ENCODE data around the gene ZBTB40. TPM values are rescaled to one million over a fixed set of nuclear protein-coding genes. Genes with fewer than 3 reads are reported as not detected.

Gene ZBTB40
- total and polyA plus RNA-seq, 9 of the 15 experiments (the other 6 are each of a cell fraction or from before 2014, with no cell fraction given): 2.6 to 26.0 (median 18.8) TPM

GRCh38 chr1:22579541-22580155 lies 128.0 kb downstream of the ZBTB40 start:
- in situ Hi-C loops (cut with MboI): no loop called here
- intact Hi-C loops (cut with micrococcal nuclease): no loop called here
- Histone ChIP-seq H3K9me3 (replicated peaks; ENCODE audit: control insufficient read depth, insufficient read depth, low read depth, low read length) (peaks cover 18% of the 10 kb centered on the region), H3K9me1 (ENCODE audit: control insufficient read depth, insufficient read depth, low read length) (no peaks in the 10 kb centered on the region), H3K36me3 (ENCODE audit: control insufficient read depth, insufficient read depth, low read length) (no peaks in the 10 kb centered on the region), H2AFZ (ENCODE audit: low read depth, low read length) (no peak overlapping the region), H3K79me2 (ENCODE audit: control insufficient read depth, insufficient read depth, low read length) (no peaks in the 10 kb centered on the region), H4K20me1 (replicated peaks; ENCODE audit: control insufficient read depth, insufficient read depth, low read length) (peaks cover 9% of the 10 kb centered on the region; the same call in 1 of the 2 replicates), H3K4me2 (ENCODE audit: insufficient read depth, low read length) (no peak overlapping the region), H3K27me3 (ENCODE audit: control insufficient read depth in 2 of 2, insufficient read depth in 2 of 2, low read length in 2 of 2) (peaks cover 14 to 62% of the 10 kb centered on the region in 2 experiments; a peak in 4 of 5 replicates), H3K4me1 (replicated peaks in 1 of 2; ENCODE audit: control insufficient read depth in 2 of 2, insufficient read depth in 2 of 2, low read length in 2 of 2) (peaks cover 0 to 3% of the 10 kb centered on the region in 2 experiments; a peak in 1 of 5 replicates), H3K4me3 (no peak overlapping the region), H3K27ac (ENCODE audit: extremely low read depth, low read depth, low read length) (no peak overlapping the region), H3K9ac (ENCODE audit: insufficient read depth in 1 of 2, low read depth in 2 of 2, low read length in 2 of 2) (no peak overlapping the region)
- no TSS peak for BruUV-seq (replicated peaks)
- ChIA-PET CTCF (ENCODE audit: low intra/inter-chr PET ratio) (no interaction called here), POLR2A (interaction anchor here (0.7 kb wide), 1 partner anchor 171 kb away, joined by 3 read pairs; no protein-coding TSS in a partner anchor)
- FAIRE-seq (no peak), DNase-seq (ENCODE audit: extremely low read depth in 1 of 4, low spot score in 3 of 4) (no peak), ATAC-seq (no peak)
- WGBS (ENCODE audit: insufficient coverage, low coverage, missing lambda C conversion rate): 7% methylated on average over 7 of the region's 7 CpGs
- TF ChIP-seq FOXK1 (CRISPR knock-in tag; IDR thresholded peaks at IDR 0.05; ENCODE audit: borderline replicate concordance) (no peak), KLF6 (CRISPR knock-in tag; IDR thresholded peaks at IDR 0.05; ENCODE audit: borderline replicate concordance) (no peak), ETV5 (CRISPR knock-in tag; IDR thresholded peaks at IDR 0.05; ENCODE audit: low read depth) (no peak), ZFX (CRISPR knock-in tag; IDR thresholded peaks at IDR 0.05) (no peak), SAFB2 (IDR thresholded peaks at IDR 0.05; ENCODE audit: borderline replicate concordance, low read depth, low read length, severe bottlenecking) (no peak), NRF1 (conservative IDR thresholded peaks at IDR 0.05 in 1 of 2, IDR thresholded peaks at IDR 0.05 in 1 of 2) (no peak), XRCC3 (IDR thresholded peaks at IDR 0.05) (no peak), RBM39 (optimal IDR thresholded peaks at IDR 0.05; ENCODE audit: low read depth, low read length) (no peak), ZNF133 (CRISPR knock-in tag; IDR thresholded peaks at IDR 0.05) (no peak), EGR1 (conservative IDR thresholded peaks at IDR 0.05) (no peak), ZNF778 (CRISPR knock-in tag; IDR thresholded peaks at IDR 0.05) (no peak)
- TF ChIP-seq, protein P1, sequence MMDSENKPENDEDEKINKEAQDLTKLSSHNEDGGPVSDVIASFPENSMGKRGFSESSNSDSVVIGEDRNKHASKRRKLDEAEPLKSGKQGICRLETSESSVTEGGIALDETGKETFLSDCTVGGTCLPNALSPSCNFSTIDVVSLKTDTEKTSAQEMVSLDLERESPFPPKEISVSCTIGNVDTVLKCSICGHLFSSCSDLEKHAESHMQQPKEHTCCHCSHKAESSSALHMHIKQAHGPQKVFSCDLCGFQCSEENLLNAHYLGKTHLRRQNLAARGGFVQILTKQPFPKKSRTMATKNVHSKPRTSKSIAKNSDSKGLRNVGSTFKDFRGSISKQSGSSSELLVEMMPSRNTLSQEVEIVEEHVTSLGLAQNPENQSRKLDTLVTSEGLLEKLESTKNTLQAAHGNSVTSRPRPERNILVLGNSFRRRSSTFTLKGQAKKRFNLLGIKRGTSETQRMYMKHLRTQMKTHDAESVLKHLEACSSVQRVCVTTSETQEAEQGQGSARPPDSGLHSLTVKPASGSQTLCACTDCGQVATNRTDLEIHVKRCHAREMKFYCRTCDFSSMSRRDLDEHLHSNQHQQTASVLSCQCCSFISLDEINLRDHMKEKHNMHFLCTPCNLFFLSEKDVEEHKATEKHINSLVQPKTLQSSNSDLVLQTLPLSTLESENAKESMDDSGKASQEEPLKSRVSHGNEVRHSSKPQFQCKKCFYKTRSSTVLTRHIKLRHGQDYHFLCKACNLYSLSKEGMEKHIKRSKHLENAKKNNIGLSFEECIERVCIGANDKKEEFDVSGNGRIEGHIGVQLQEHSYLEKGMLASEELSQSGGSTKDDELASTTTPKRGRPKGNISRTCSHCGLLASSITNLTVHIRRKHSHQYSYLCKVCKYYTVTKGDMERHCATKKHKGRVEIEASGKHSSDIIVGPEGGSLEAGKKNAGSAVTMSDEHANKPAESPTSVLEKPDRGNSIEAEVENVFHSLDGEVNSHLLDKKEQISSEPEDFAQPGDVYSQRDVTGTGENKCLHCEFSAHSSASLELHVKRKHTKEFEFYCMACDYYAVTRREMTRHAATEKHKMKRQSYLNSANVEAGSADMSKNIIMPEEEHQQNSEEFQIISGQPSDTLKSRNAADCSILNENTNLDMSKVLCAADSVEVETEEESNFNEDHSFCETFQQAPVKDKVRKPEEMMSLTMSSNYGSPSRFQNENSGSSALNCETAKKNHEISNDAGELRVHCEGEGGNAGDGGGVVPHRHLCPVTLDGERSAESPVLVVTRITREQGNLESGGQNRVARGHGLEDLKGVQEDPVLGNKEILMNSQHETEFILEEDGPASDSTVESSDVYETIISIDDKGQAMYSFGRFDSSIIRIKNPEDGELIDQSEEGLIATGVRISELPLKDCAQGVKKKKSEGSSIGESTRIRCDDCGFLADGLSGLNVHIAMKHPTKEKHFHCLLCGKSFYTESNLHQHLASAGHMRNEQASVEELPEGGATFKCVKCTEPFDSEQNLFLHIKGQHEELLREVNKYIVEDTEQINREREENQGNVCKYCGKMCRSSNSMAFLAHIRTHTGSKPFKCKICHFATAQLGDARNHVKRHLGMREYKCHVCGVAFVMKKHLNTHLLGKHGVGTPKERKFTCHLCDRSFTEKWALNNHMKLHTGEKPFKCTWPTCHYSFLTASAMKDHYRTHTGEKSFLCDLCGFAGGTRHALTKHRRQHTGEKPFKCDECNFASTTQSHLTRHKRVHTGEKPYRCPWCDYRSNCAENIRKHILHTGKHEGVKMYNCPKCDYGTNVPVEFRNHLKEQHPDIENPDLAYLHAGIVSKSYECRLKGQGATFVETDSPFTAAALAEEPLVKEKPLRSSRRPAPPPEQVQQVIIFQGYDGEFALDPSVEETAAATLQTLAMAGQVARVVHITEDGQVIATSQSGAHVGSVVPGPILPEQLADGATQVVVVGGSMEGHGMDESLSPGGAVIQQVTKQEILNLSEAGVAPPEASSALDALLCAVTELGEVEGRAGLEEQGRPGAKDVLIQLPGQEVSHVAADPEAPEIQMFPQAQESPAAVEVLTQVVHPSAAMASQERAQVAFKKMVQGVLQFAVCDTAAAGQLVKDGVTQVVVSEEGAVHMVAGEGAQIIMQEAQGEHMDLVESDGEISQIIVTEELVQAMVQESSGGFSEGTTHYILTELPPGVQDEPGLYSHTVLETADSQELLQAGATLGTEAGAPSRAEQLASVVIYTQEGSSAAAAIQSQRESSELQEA (IDR thresholded peaks at IDR 0.05; ENCODE audit: low read depth): no peak
- TF ChIP-seq, protein P2, sequence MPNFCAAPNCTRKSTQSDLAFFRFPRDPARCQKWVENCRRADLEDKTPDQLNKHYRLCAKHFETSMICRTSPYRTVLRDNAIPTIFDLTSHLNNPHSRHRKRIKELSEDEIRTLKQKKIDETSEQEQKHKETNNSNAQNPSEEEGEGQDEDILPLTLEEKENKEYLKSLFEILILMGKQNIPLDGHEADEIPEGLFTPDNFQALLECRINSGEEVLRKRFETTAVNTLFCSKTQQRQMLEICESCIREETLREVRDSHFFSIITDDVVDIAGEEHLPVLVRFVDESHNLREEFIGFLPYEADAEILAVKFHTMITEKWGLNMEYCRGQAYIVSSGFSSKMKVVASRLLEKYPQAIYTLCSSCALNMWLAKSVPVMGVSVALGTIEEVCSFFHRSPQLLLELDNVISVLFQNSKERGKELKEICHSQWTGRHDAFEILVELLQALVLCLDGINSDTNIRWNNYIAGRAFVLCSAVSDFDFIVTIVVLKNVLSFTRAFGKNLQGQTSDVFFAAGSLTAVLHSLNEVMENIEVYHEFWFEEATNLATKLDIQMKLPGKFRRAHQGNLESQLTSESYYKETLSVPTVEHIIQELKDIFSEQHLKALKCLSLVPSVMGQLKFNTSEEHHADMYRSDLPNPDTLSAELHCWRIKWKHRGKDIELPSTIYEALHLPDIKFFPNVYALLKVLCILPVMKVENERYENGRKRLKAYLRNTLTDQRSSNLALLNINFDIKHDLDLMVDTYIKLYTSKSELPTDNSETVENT (CRISPR knock-in tag; IDR thresholded peaks at IDR 0.05): no peak

Measured in K562 (cell line).